ENCODE measurements around the gene LYST. TPM values are rescaled to one million over a fixed set of nuclear protein-coding genes. Genes with fewer than 3 reads are reported as not detected.
"Not testable (repeated sequence)": the region's sequence is repeated elsewhere in the genome, so short reads cannot be mapped to it uniquely, and the experiment has no call there.

The LYST gene
- total RNA-seq, 1 donor from 2014 or later = 19.2 TPM

DNA sequence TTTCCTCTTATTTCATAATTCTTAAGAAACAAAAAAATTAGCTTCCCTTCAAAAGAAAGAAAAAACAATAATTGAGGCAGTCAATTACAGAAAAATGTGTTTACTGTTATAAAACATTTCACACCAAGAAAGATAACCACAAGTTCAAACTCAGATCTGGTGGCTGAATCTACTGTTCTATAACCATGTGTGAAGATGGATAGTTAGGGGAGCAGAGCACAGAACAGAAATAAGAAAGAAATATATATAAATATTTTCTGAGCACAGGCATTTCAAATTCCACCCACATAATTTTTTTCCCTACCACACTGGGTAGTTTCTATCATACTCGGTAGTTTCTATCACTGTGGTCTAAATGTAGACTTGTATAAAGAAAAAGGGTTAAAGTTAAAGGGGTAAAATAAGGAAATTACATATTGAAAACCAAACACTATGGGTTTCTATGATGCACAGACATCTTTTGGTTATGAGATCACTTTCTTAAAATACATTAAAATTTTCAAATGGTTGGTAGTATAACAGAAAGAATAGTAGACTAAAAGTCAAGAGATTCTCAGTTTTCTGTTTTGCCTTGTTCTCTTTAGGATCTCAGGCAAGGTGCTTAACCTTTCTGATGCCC is 10.8 kb downstream of the LYST start:
- no peak for ATAC-seq

DNA sequence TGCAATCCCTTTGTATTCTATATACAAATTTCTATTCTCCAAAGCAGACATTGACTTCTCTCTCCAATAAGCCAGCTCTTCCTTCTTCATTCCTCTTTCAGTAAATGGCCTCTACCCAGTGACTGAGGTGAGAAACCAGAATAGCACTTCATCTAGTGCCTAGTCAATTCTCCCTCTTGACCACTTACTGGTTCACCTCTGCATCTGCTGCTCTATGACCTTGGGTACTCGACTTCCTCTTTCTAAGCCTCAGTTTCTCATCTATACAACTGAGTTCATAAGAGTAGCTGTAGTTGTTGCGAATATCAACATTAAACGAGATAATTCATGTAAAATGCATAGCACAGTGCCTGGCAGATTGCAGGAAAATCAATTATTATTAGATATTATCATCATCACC is 12.4 kb downstream of the LYST start:
- ATAC-seq = no peak

DNA sequence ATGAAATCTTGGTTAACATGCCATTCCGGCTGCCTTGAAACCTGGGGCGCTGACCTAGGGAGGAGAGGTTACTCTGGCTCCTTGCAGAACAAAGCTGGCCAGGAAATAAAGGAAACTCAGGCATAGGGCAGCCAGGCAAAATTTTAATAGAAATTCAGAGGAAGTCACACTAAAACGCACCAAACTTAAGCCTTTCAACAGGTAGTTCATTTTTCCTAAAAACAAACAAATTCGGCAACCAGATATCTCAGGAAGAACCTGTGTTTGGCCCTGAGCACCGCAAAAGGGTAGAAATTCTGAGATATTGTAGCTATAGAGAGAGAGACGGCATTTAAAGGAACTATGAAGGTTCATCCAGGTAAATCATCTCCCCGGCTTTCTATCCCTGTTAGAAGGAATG is 13.1 kb downstream of the LYST start:
- no peak for ATAC-seq

DNA sequence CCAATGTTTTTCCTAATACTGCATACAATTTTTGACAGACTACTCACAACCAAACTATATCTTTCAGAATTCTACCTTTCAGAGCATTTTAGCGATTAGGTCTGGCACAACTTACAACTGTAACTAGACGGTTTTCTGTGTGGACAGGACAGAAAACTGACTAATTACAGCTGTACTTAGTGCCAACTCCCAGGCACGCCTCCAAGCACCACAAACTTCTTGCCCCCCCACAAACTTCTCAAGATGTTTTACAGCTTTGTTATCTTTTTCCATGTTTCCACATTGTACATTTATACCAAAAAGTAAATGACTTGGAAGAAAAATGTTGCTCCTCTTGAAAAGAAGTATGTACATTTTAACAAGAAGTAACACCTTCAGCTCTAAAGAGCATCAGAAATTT is 13.8 kb downstream of the LYST start:
- no peak for ATAC-seq

DNA sequence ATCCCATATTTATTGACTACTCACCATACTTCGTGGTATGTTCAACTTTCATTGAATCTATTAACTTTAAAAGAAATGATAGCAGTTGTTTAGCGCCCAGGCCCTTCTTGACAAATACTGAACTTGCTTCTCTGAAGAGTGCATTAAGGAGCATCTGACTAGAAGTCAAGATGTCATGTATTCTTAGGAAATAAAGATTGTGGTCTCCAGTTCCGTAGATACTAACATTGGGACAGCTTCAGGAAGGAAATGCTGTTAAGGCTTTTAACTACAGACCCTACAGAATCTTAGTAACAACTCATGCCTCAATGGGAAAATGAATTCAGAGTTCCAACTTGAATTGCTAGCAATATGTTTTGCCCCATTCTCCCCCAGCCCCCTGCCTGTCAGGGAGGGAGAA is 14.8 kb downstream of the LYST start:
- ATAC-seq = no peak

DNA sequence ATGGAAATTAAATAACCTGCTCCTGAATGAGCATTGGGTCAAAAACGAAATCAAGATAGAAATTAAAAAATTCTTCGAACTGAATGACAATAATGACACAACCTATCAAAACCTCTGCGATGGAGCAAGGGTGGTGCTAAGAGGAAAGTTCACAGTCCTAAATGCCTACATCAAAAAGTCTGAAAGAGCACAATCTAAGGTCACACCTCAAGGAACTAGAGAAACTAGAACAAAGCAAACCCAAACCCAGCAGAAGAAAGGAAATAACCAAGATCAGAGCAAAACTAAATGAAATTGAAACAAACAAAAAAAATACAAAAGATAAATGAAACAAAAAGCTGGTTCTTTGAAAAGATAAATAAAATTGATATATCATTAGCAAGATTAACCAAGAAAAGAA is 18.5 kb downstream of the LYST start:
- ATAC-seq = not testable (repeated sequence)

DNA sequence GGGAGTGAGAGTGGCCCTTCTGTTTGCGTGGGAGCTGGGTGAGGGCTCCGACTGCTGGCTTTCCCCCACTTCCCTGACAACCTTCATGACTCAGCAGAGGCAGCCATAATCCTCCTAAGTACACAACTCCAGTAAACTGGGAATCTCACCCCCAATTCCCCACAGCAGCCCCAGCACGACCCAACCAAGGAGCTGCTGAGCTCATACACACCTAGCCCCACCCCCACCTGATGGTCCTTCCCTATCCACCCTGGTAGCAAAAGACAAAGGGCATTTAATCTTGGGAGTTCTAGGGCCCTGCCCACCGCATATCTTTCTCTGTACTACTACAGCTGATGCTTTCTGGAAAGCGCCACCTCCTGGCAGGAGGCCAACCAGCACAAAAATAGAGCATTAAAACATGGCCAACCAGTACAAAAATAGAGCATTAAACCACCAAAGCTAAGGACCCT is 21.0 kb downstream of the LYST start:
- not testable (repeated sequence) for ATAC-seq

DNA sequence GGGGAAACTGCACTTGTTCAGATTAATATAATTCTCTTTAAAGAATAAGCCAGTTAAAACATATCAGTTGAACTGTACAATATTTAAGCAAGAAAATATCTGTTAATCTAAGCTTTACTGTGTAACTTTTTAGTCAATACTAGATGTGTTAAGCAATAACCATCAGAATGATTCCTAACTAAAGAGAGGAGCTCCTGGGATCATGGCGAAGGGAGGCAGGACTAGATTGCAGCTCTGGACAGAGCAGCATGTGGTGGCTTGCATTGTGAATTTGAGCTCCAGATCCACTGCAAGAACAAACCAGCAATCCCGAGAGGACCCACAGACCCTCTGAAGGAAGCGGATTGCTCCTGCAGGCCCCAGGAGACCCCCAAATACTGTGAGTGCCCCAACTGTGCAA is 21.9 kb downstream of the LYST start:
- no peak for ATAC-seq

DNA sequence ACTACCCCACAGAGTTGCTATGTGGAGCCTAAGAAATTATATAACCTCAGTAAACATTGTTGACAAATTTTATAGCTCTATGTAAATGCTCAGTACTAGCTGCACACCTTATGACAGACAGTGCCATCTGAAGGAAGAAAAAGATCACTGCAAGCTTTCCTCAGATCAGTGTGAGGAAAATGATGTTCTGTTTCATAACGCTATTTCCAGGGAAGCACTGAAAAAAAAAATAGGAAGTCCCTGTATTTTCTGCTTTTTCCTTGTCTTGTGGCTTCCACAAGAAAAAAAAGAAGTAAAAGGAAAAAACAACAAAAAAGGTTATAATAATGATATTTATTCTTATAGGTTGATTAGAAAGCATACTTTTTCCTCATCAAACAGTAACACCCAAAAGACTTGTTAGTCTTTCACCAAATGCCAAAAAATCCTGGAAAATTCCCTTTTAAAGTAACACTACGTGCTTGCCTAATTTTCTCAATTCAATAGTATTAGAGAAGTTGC is 23.2 kb downstream of the LYST start:
- ATAC-seq = peak; percentile 63

DNA sequence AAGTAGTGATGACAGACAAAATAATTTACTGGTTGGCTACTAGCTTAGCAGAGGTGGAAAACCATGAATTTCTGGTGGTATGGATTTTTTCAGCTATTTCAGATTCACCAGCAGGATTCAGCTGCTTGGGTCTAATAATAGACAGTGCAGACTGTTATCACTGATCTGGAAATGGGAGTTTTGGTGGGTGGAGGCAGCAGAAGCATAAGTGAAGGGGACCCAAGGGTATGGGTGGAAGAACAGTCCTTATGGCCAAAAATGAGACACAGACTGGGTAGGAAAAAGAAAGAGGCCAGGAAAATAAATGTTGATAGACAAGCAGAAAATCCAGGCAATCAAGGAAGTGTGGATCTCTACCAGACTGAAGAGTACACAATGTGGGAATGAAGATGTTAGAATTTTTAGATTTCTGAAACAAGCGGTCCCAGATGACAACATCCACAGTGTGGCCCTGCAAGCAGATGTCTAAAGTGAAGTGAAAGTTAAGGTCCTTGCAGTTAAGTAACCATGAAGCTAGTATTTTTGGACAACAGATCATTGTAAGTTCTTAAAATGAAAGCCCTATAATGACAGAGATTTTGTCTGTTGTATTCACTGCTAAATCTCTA is 24.7 kb downstream of the LYST start:
- ATAC-seq = no peak

DNA sequence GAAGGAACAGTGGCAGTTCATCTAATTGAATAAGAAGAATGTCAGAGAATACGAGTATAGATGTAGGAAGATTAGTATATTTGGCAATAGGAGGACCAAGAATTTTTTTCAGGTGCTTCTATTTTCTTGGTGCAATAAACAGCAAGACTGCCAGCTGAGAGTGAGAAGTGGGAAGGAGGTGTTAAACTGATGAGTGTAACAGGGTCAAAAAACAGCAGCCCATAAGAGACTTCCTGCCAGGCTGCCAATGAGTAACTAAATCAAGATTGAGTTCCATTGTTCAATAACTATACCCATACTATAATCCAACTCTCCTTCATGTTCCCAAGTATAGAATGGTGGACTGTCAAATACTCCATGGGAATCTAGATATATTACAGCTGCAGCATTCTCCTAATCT is 28.7 kb downstream of the LYST start:
- no peak for ATAC-seq

DNA sequence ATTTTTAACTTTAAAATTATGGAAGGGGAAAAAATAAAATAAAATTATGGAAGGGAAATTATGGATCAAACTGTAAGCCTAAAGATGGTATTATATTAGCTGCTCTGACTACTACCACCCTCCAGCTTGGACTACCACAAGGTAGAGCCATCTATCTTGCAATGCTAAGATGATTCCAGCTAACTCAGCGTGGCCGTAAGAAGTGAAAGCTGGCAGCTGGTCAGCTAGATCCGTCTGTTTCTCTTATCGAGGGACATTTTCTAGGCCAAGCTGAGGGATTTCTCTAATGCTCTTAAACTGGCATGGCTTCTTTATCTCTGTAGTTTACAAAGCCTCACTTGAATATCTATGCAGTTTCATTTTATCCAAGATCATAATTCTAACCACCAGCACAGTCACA is 31.5 kb downstream of the LYST start:
- ATAC-seq = no peak

DNA sequence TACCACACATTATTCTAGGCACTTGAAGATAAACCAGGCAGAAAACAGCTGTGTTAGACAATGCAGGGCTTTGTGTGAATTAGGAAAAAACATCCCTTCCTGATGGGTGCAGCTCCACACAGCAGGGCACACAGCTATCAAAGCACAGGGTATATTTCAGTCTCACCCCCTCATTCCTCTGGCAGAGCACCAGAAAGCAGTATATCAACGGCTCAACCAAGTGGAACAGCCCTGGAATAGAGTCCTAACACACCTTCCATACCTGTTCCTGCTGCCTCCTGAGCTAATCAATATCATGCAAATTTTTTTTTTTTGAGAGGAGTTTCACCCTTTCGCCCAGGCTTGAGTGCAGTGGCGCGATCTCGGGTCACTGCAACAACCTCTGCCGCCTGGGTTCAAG is 32.1 kb downstream of the LYST start:
- no peak for ATAC-seq

DNA sequence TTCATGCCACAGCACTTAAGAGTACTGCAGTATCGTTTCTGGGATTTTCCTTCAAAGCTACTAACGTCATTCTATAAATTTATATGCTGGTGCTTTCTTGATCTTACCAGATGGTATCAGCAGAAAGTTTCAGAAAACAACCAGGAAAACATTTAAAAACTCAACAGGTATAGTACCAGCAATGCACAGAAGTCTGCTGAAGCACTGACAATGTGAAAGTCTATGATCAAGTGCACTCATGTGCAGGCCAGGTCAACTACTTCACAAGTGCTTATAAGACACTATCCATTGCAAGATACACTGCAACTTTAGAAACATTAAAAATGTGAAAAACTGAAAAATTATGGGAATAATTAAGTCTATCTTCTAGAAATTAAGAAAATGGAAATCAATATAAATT is 34.7 kb downstream of the LYST start:
- no peak for ATAC-seq

DNA sequence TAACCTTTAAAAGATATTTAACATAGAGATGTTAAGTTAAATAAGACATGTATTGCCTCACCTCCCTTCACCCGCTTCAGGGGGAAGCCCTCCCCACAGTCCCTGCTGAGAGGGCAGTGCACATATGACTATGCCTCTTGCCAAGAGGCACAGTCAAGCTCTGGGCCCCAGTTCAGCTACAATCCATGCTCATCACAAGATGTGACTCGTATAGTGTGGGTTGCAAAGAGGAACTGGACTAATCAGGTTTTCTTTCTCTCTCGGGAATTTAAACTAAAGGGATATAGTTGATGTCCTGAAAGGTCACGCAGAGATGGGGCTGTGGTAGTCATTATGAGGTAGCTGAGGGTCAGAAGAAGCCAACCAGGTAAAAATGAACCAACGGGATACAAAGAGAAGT is 35.6 kb downstream of the LYST start:
- peak; percentile 58 for ATAC-seq

DNA sequence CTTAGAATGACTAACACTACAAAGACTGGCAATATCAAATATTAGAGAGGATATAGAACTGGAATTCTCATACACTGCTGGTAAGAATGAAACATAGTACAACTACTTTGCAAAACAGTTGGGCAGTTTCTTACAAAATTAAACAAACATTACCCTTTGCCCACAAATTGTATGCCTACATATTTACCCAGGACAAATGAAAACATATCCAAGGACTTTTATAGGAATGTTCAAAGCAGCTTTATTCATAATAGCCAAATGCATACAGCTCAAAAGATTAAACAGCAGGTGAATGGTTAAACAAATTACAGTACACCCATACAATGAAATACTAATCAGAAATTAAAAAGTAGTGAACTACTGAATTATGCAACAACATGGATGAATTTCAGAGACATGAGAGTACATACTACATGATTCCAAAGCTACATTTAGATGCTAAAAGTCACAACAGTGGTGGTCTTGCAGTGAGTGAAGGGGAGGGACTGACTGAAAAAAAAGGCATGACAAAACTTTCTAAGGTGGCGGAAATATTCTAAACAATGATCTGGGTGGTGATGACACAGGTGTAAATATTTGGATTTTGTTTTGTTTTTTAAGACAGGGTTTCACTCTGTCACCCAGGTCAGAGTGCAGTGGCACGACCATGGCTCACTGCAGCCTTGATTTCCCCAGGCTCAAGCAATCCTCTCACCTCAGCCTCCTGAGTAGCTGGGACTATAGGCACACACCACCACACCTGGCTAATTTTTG is 40.4 kb downstream of the LYST start:
- no peak for ATAC-seq

DNA sequence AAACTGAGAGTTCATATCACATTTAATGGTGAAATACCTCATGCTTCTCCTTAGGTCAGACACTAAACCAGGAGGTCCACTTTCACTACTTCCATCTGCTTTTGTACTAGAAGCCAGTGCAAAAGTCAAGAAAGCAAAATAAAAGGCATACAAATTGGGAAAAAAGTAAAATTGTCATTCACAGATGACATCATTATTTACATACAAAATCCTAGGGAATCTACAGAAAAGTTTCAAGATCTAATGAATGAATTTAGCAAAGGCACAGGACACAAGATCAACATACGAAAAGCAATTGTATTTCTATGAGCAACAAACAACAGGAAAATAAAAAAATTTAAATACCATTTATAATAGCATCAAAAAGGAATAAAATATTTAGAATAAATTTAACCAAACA is 41.5 kb downstream of the LYST start:
- ATAC-seq = no peak

DNA sequence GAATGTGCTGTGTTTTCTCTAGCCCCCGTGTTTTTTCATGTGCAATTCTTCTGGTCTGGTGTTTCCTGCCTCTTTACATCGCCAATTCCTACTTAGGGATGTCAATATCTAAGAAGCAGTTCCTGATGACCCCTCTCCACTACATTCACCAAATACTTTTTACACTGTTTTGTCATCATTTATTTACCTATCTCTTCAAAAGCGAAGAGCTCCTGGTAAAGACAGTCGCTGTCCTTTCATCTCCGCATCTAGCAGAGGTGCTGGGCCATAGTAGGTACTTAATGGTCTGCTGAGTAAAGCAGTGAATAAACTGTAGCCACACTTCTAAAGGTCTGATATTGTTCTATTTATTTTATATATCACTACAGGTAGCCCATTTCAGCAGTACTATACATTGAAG is 43.0 kb downstream of the LYST start:
- ATAC-seq = no peak

DNA sequence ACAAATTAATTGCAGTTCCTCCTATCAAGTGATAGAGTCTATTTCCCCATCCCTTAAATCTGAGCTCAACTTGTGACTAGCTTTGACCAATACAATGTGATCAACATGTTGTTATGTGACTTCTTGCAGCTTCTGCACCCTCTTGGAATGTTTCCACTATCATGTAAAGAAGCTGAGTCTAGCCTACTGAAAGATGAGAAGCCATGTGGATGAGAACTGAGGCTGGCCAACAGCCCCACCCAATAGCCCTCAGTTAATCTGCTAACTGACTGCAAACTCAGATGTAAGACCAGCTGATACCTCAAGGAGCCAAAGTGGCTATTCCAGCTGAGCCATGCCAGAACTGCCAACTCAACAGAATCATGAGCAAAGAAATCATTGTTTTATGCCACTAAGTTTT is 44.0 kb downstream of the LYST start:
- peak; percentile 37 for ATAC-seq

DNA sequence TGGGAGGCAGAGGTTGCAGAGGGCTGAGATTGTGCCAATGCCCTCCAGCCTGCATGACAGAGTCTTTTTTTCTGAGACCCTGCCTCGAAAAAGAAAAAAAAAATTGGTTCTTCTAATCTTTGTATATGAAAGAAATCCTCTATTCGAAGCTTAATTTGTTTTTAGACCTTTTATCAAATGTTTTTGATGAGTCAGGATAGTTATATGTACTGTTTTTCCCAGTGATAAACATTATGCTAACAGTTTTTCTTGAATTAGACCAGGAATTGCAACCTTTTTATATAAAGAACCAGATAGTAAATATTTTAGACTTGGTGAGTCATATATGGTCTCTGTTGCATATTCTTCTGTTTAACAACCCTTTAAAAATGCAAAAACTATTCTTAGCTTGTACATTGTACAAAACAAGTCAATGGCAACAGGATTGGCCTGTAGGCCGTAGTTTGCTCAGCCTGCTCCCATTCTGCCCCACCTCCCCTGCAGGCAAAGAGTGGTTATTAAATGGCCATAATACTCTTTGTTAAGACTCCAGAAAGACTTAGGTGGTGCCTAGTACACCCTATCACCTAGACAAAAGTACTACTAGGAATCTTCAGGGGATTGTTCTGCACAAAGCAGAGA is 45.2 kb downstream of the LYST start:
- peak; percentile 18 for ATAC-seq

DNA sequence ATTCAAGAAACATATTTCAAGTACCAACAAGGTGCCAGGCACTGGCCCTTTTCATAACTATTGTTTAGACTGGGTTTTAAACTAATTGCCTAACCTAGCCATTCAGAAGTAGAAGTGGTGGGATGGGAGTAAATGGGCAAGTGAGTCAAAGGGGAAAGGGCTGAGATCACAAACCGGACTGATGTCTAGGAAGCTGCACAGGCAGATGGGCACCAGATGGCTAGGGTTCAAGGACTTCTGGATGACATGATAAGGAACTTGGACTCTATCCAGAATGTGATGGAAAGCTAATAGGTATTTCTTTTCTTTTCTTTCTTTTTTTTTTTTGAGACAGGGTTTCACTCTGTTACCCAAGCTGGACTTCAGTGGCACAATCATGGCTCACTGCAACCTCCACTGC is 46.6 kb downstream of the LYST start:
- ATAC-seq = no peak

DNA sequence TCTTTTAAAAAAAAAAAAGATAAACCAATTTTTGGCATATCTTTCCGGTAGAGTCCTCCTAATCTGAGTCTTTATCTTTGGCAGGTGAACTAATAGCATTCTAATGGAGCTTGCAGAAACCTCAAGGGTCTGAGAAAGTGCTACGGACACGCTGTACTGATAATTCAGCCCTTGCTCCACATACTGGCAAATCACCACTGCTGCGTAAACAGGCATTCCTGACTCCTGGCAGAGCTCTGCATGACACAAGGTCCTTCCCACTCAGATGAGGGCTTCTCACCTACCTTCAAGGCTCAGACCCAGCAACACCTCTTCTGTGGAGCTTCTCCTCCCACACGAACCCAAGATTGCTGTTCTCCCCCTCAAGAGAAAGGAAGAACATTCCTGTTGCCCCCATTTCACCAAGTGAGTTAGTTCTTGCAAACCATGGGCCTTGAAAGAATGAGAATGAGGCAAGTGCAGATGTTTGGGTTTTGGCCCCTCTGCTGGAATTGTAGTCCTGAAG is 48.0 kb downstream of the LYST start:
- ATAC-seq = no peak

DNA sequence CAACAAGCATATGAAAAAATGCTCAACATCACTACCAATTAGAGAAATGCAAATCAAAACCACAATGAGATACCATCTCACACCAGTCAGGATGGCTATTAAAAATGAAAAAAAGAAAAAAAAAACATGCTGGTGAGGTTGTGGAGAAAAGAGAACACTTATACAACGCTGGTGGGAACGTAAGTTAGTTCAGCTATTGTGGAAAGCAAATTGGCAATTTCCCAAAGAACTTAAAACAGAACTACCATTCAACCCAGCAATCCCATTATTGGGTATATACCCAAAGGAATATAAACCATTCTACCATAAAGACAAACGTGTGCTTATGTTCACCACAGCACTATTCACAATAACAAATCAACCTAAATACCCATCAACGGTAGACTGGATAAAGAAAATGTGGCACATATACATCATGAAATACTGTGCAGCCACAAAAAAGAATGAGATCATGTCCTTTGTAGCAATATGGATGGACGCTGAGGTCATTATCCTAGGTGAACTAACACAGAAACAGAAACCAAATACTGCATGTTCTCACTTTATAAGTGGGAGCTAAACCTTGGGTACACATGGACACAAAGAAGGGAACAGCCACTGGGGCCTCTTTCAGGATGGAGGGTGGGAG is 49.5 kb downstream of the LYST start:
- no peak for ATAC-seq
